Small intestine (tissue), 7 donors: ENCODE results near the gene RYR2. TPM values are rescaled to one million over a fixed set of nuclear protein-coding genes. Genes with fewer than 3 reads are reported as not detected.

Experiments
- DNase-seq, 2 donors: peaks; one replicate each; pipeline versions ENCODE4 v3.0.0 to v3.0.0-alpha.2; 2013
- FAIRE-seq: peaks from 2 replicates; lab custom pipeline; 2012; peaks lifted over from hg19 to GRCh38; lab: Jason Lieb, UNC
- H3K27ac ChIP-seq, 3 donors: one replicate each; pipeline ENCODE4 v1.5.1; 2013; ENCODE audit warnings: low read length in 2 of 3, mild to moderate bottlenecking in 2 of 3, control low read depth in 1 of 3, inconsistent platforms in 1 of 3, low read depth in 1 of 3, moderate library complexity in 1 of 3
- H3K27me3 ChIP-seq, 3 donors: one replicate each; pipeline ENCODE4 v1.6.1; 2013; ENCODE audit warnings: low read length in 3 of 3, inconsistent platforms in 1 of 3; ENCODE audit not compliant: control insufficient read depth in 3 of 3, insufficient read depth in 3 of 3
- H3K36me3 ChIP-seq, 3 donors: one replicate each; pipeline ENCODE4 v1.6.1; 2013; ENCODE audit warnings: low read length in 3 of 3, inconsistent platforms in 1 of 3, low read depth in 1 of 3, mild to moderate bottlenecking in 1 of 3, moderate library complexity in 1 of 3; ENCODE audit not compliant: control insufficient read depth in 3 of 3, insufficient read depth in 2 of 3
- H3K4me1 ChIP-seq, 3 donors: one replicate each; pipeline ENCODE4 v1.6.1; 2013; ENCODE audit warnings: low read length in 2 of 3, inconsistent platforms in 1 of 3, low read depth in 1 of 3, mild to moderate bottlenecking in 1 of 3, moderate library complexity in 1 of 3; ENCODE audit not compliant: control insufficient read depth in 3 of 3, insufficient read depth in 2 of 3
- H3K4me3 ChIP-seq, 3 donors: one replicate each; pipeline ENCODE4 v1.5.1; 2013; ENCODE audit warnings: low read length in 3 of 3, control low read depth in 1 of 3, inconsistent platforms in 1 of 3, low read depth in 1 of 3, mild to moderate bottlenecking in 1 of 3, moderate library complexity in 1 of 3
- H3K9me3 ChIP-seq, 2 donors: one replicate each; pipeline ENCODE4 v1.6.1; 2013; ENCODE audit warnings: low read depth in 1 of 2, low read length in 1 of 2; ENCODE audit not compliant: control insufficient read depth in 2 of 2, insufficient read depth in 1 of 2
- WGBS, 3 donors: extraction: QIAGEN DNeasy Blood & Tissue Kit; methylation state at CpG; one replicate each; pipeline ENCODE4 v1.1.7; 2013; 5-methylcytosine and 5-hydroxymethylcytosine counted together
- polyA plus RNA-seq, 4 donors: library from polyadenylated mRNA; stranded (reverse) in 3 of 4; unstranded in 1 of 4; fragments of 200-250 nt in 3 of 4; fragments of 120-200 nt in 1 of 4; gene quantifications; one replicate each; pipeline versions ENCODE4 v1.2.1 to v1.2.3, GENCODE V29; 2013
- donor health status: healthy with polysubstance abuse.
- donor health status: control.
- donor health status: control.
- donor health status: Bipolar disorder and iron deficiency.
- donor health status: healthy.

The RYR2 gene
- polyA plus RNA-seq, 4 donors, result 0.22 to 1.5 (median 0.62) TPM

- no peak for FAIRE-seq
- no peak for DNase-seq
- 77 to 85% (median 81%) methylated on average over 6 of the region's 6 CpGs for WGBS, 3 donors
- Histone ChIP-seq H3K4me1 (no peaks in the 10 kb centered on the region), H3K27me3 (no peaks in the 10 kb centered on the region), H3K9me3 (no peaks in the 10 kb centered on the region), H3K36me3 (no peaks in the 10 kb centered on the region), H3K27ac (no peak overlapping the region), H3K4me3 (no peak overlapping the region)
These were observed 164.1 kb downstream of the RYR2 start for GRCh38 chr1:237206065-237206414.

- Histone ChIP-seq H3K9me3 (no peaks in the 10 kb centered on the region), H3K27me3 (no peaks in the 10 kb centered on the region), H3K27ac (no peak overlapping the region), H3K4me1 (no peaks in the 10 kb centered on the region), H3K4me3 (no peak overlapping the region), H3K36me3 (no peaks in the 10 kb centered on the region)
- 46 to 74% (median 51%) methylated on average over 5 of the region's 5 CpGs for WGBS, 3 donors
- DNase-seq (no peak), FAIRE-seq (no peak)
These were observed 169.0 kb downstream of the RYR2 start for GRCh38 chr1:237211031-237211430.

DNA sequence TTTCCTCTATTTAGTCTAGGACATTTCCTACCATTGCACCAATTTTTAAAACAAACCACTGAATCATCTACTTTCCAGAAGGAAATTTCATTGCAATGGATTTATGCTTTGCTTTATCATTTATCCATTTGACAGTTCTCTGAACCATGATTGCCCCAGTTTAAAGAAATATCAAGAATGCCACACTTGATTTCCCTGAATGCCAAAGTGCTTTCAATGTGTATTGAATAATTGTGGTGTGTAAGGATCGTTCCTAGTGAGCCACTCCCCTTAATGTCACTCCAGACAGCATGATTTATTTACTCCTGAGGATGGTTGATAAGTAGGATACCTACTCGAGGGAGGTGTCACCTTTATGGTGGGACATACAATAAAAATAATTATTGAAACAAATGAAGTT is 169.6 kb downstream of the RYR2 start:
- Histone ChIP-seq H3K4me3 (no peak overlapping the region), H3K27me3 (no peaks in the 10 kb centered on the region), H3K9me3 (no peaks in the 10 kb centered on the region), H3K27ac (no peak overlapping the region), H3K36me3 (no peaks in the 10 kb centered on the region), H3K4me1 (no peaks in the 10 kb centered on the region)
- no peak for FAIRE-seq
- DNase-seq, result no peak
- 6 to 26% (median 14%) methylated on average over 2 of the region's 2 CpGs for WGBS, 3 donors

- Histone ChIP-seq H3K9me3 (no peaks in the 10 kb centered on the region), H3K36me3 (no peaks in the 10 kb centered on the region), H3K27ac (no peak overlapping the region), H3K4me3 (no peak overlapping the region), H3K4me1 (no peaks in the 10 kb centered on the region), H3K27me3 (no peaks in the 10 kb centered on the region)
- WGBS, 3 donors, result 52 to 74% (median 69%) methylated on average over 11 of the region's 11 CpGs
- DNase-seq, result peak in 1 of 2 donors; percentile 7
- FAIRE-seq, result no peak
These were observed 178.0 kb downstream of the RYR2 start for GRCh38 chr1:237219751-237220642.

DNA sequence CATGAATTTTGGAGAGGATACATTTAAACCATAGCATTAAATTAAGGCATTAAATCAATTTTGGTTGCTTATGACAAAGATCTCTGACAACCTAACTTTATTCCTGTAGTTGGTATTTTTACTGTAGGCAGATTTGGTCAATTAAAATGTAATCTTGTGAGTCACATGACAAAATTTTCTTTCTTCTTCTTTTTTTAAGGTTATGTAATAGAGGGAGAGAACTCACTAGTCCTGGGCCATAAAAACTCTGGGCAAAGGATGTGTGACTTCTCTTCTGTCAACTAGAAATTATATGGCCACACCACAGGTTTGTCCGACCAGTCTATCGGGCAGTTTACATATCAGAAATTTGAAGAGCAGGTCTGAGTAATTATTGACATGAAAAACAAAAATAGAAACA is 181.4 kb downstream of the RYR2 start:
- 87 to 91% (median 90%) methylated on average over 2 of the region's 2 CpGs for WGBS, 3 donors
- Histone ChIP-seq H3K27me3 (no peaks in the 10 kb centered on the region), H3K4me3 (no peak overlapping the region), H3K4me1 (no peaks in the 10 kb centered on the region), H3K27ac (no peak overlapping the region), H3K36me3 (no peaks in the 10 kb centered on the region), H3K9me3 (no peaks in the 10 kb centered on the region)
- DNase-seq, result no peak
- no peak for FAIRE-seq

DNA sequence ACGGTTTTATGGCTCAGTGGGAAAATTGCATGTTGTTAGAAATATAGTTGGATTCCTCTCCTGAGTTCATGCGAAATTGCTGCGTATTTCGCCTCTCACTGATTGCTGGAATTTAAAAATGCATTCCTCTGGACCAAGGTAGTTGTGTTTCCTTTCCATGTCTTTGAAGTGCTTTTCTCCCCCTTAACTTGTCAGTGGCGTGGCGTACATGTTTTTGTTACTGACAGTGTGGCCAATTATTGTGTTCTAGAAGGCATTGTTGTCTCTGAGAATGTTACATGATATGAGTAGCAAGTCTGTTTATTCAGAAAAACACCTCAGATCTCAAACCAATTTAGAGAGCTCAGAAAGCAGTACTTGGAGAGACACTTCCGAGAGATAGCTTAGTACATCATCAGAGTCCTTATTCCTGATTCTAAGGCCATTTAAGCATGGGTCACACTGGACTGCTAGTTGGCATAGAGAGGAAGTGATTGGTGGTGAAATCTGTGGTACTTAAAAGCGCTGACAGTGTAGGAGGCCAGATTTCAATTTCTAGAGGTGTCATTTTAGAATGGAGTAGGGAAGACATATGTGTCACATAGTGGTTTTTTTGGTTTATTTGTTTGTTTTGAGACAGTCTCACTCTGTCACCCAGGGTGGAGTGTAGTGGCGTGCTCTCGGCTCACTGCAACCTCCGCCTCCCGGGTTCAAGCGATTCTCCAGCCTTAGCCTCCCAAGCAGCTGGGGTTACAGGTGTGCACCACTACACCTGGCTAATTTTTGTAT is 184.4 kb downstream of the RYR2 start:
- Histone ChIP-seq H3K27me3 (no peaks in the 10 kb centered on the region), H3K36me3 (no peaks in the 10 kb centered on the region), H3K4me1 (no peaks in the 10 kb centered on the region), H3K27ac (no peak overlapping the region), H3K4me3 (no peak overlapping the region), H3K9me3 (no peaks in the 10 kb centered on the region)
- DNase-seq (no peak), FAIRE-seq (no peak)
- WGBS, 3 donors, result 79 to 83% (median 82%) methylated on average over 13 of the region's 13 CpGs

GRCh38 chr1:237227476-237227875 is 185.5 kb downstream of the RYR2 start:
- no peak for FAIRE-seq

GRCh38 chr1:237228421-237228820 is 186.4 kb downstream of the RYR2 start:
- Histone ChIP-seq H3K27me3 (no peaks in the 10 kb centered on the region), H3K9me3 (no peaks in the 10 kb centered on the region), H3K27ac (no peak overlapping the region), H3K4me3 (no peak overlapping the region), H3K4me1 (no peaks in the 10 kb centered on the region), H3K36me3 (no peaks in the 10 kb centered on the region)
- no peak for DNase-seq
- FAIRE-seq, result no peak
- WGBS, 3 donors, result 69 to 86% (median 70%) methylated on average over 3 of the region's 3 CpGs

More at GRCh38 chr1:237227476-237227875, 185.5 kb downstream of the RYR2 start:
- H3K4me3 ChIP-seq, result no peak overlapping the region
- H3K27me3 ChIP-seq, result no peaks in the 10 kb centered on the region
- DNase-seq, result no peak
- H3K27ac ChIP-seq, result no peak overlapping the region
- H3K4me1 ChIP-seq, result no peaks in the 10 kb centered on the region
- H3K36me3 ChIP-seq, result no peaks in the 10 kb centered on the region
- 88 to 91% (median 88%) methylated on average over 4 of the region's 4 CpGs for WGBS, 3 donors
- H3K9me3 ChIP-seq, result no peaks in the 10 kb centered on the region
